Inflammatory macrophage (primary cell): Measurements from ENCODE around the gene KCTD11.

Source experiments
- DNase-seq, 2 donors: peaks; one replicate each; pipeline ENCODE4 v3.0.0-alpha.2; 2020 to 2022
- total RNA-seq, 18 experiments: gene quantifications; one replicate each; lab custom pipeline; 2026; ENCODE audit warnings: mixed read lengths in 6 of 18, inconsistent platforms in 2 of 18; lab: John Stamatoyannopoulos, UW

The KCTD11 gene
- total RNA-seq = 4.9 to 18.1 (median 10.2) reads per million in 18 experiments

DNA sequence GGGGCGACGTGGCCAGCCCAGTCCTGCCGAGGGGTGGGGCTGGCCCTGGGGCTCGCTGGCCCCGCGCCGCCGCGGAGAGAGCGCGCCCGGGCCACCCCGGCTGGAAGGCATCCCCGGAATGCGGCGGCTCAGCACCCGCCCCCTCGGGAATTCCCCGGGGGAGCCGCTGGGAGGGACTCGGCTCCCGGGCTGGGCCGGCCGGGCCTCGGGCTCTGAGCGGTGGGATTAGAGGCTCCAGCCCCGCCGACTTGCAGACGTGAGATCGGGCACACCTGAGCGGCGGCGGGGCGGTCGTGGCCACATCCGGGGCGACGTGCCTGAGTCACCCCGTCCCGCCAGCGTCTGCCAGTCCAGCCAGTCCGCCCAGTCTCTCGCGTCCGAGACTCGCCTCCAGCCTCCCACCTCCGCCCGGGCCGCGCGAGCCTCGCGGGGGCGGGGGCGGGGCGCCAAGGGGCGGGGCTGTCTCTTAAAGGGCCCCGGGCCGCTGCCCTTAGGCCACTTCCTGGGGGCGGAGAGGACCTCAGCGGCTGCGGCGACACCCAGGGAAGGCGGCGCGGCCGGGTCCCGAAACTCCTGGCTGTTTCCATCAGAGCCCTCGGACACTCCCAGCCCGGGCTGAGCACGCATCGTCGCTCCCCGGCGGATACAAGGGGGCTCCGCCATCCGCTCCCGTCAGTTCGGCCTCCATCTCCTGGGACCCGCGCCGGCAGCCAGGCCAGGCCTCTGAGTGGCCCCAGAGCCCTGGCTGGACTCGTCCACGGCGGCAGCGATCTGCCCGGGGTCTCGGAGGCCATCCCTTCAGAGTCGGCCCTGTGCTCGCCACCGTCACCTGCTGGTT, at the start of gene KCTD11:
Gene KCTD11, plus strand, starts transcription at position 498 of the 838 bp plus-strand sequence.
- DNase-seq = peak; percentile 88 to 91

DNA sequence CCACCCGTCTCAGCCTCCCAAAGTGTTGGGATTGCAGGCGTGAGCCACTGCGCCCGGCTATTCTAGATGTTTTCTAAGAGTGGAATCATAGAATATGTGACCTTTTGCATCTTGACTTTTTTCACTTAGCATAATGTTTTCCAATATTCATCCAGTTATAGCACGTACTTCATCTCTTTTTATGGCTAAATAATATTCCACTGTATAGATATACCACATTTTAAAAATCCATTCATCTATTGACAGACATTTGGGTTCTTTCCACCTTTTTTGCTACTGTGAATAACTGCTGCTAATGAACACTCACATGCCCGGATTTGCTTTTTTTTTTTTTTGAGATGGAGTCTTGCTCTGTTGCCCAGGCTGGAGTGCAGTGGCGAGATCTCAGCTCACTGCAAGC, 47.8 kb upstream of the KCTD11 start:
- no peak for DNase-seq

DNA sequence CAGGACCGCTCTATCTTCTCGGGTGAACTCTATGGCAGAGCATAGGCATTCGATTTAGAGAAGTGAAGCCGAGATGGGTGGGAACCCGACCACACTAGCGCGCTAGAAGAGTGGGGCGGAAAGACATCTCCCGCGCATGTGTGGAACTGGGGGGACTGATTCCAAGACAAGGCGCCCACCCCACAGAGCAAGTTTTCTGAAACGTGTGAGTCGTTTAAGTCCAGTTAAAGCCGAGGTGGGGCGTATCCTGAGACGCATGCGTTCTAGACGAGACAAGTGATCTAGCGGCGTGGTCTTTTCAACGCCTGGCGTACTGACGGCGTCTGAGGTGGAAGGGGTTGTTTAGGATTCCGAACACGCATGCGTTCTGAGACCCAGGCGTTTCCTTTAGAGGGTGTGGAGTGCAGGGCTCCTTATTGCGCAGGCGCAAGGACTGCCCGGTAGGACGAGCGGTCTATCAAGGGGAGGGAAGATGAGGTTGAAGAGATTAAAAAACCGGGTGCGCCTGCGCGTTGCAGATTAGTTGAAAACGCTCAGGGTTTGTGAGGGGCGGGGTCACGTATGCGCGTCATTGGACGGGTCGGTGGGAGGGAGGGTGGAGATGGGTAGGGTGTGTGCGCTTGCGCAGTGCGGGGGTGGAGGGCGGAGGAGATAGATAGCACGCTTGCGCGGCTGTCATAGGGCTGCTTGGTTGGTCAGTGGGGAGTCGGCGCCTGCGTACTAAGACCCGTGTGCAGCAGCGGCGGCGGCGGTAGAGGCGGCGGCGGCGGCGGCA, 44.9 kb upstream of the KCTD11 start, which contains the start of gene EIF5A:
Gene EIF5A, plus strand, starts transcription at position 718 of the 775 bp plus-strand sequence. CDS start 2,008 bp downstream, outside the sequence.
- DNase-seq = peak; percentile 100

DNA sequence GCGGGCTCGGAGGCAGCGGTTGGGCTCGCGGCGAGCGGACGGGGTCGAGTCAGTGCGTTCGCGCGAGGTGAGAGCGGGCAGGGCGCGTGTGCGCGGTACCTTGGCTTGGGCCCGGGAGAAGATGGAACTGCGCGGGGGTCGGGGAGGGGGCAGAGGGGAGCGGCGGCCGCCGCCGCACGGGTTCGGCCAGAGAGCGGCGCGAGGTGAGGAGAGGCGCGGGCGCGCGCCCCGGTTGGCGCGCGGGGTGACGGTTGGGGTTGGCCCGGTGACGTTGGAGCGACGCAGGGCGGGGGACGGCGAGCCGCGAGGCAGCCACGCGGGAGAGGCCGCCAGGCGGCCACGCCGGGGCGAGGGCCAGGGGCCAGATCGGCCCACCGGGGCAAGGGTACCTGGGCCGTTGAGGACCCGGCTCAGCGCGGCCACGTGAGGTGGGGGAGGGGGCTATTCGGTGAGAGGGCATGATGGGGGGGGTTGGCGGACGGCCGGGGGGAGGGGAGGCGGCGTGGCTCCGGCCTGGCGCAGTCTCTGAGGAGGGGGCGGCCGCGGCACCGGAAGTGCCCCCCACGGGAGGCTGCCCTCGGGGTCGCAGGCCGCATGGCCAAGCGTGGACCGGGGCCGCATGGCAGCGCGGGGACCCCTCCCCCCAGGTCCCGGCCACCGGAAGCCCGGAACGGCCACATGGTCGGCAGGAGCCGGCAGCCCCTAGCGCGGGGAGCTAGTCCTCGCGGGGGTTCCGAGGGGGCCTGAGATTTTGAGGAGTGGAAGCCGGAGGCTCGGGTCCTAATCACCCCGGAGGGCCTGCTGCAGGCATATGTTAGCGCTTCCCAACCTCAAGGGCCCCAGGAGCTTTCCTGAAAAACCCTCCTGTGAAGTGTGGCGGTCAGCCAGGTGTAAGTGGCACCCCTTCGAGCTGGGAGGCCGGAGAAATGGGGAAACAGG, 44.0 kb upstream of the KCTD11 start:
- peak; percentile 48 to 71 for DNase-seq

DNA sequence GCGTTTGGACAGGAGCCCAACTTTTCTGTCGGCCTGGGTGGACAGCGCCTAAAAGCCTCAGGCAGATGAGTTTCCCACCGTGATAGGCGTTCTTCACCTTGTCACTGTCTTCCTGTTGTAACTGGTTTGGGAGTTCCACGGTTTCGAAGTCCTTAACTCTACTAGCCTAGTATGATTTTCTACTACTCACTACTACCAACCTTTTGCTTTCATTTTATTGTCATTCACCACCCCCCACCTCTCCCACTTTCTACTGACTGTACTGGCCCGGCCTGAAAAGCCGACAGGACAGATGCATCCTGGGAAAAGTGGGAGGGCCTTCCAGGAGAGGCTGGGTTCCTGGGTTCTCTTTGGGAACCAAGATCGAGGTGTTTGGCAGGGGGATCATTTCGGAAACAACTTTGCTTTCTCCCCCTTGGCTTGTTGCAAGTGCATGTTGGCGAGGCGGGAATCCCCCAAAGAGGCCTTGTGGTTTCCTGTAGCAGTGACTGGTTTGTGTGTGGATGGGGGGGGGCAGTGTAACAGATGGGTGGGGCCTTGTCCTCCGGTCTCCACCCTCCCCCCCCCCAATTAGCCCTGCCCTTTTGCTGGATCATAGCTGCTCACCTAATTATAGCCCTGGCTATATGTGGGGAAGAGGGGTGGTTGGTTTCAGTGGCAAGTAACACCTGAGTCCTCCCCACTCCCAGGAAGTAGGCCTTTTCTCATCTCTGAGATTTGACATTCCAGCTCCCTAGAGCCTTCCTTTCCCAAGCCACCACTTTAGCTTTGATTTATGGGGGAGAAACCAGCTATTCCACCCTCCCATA, 43.1 kb upstream of the KCTD11 start:
- DNase-seq = peak; percentile 62 to 71

DNA sequence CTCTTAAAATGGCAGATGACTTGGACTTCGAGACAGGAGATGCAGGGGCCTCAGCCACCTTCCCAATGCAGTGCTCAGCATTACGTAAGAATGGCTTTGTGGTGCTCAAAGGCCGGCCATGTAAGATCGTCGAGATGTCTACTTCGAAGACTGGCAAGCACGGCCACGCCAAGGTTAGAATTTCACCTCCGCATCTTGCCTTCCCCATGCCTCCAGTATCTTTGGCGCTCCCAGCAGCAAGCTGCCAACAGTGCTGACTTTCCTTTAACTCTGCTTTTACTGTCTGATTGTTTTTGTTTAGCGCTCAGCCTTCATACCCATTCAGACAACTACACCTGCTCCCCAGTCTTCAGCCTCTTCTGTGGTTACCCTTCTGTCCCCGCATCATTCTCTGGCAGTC, 42.3 kb upstream of the KCTD11 start:
- DNase-seq = no peak

DNA sequence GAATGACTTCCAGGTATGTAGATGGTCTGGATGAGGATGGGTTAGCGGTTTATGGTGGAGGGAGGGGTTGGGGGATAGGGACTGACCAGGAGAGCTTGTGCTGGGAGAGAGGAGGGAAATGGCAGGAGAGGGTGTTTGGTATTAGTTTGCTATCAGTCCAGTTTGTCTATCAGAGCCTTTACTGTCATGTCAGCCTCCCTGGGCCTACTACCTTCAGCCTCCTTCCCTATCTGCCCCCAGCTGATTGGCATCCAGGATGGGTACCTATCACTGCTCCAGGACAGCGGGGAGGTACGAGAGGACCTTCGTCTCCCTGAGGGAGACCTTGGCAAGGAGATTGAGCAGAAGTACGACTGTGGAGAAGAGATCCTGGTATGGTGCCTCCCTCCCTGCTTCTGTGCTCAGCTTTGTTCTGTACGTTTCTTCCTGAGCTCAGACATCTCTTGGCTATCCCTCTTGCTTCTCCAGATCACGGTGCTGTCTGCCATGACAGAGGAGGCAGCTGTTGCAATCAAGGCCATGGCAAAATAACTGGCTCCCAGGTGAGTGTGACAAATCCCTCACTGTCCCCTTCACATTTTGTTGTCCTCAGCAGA, 40.8 kb upstream of the KCTD11 start:
- no peak for DNase-seq

DNA sequence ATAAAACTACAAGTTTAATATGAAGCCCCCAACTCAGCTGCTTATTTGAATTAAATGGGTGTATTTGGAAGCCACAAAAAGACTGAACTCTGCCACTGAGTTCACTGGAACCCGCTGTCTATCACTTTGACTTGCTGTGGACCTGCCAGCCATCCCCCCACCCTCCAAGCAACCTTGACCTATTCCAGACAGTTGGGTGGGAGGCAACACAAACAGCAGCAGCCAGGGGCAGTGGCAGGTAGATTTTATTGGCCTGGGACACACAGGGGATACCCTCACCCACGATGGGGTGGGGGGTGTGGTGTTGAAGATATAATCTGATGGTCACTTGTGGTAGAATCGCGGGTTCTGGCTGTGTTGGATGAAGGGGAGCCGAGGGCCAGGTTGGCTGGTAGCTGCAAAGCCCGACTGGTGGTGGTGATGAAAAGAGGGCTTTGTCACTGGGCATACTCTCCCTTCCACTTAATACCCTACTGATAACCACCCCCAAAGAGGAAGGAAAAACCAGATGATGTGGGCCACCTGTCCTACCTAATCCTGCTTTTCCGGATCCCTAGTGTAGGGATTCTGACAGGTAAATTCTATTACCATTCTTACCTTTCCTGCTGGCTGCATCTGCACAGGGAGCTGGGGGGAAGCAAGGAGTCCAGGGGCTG, 39.4 kb upstream of the KCTD11 start:
- no peak for DNase-seq

DNA sequence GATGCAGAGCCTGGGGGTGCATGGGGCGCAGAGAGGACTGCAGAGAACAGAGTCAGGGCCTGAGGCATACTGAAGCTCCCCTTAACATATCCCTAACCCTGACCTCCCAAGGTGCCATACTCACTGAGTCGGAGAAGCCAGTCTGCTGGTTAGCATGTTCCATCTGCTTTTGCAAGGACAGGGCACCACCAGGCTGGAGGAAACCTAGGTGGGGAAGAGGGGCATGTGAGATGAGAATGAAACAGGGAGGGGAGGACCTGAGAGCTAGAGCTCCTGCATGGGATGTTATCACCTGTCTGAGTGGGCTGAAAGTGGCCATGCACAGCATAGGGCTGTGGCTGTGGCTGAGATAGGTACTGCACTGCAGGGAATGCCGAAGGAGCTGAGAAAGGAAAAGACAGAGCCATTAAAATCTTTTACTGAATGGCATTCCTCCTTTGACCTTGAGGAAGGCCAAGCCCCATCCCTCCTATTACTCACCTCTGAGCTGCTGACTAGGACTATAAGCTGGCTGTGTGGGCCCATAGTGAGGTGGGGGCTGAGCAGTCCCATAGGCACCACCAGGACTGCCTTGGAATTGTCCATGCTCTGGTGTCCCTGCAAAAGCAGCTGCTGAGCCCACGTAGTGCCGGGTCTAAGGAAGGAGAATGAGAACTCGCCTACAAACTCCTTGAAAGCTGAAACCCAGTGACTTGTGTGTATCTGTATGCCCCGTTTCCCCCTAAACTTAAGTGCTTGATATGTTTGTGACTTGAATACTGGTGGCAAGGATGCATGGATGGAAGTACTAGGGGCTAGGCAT, 38.7 kb upstream of the KCTD11 start:
- no peak for DNase-seq

DNA sequence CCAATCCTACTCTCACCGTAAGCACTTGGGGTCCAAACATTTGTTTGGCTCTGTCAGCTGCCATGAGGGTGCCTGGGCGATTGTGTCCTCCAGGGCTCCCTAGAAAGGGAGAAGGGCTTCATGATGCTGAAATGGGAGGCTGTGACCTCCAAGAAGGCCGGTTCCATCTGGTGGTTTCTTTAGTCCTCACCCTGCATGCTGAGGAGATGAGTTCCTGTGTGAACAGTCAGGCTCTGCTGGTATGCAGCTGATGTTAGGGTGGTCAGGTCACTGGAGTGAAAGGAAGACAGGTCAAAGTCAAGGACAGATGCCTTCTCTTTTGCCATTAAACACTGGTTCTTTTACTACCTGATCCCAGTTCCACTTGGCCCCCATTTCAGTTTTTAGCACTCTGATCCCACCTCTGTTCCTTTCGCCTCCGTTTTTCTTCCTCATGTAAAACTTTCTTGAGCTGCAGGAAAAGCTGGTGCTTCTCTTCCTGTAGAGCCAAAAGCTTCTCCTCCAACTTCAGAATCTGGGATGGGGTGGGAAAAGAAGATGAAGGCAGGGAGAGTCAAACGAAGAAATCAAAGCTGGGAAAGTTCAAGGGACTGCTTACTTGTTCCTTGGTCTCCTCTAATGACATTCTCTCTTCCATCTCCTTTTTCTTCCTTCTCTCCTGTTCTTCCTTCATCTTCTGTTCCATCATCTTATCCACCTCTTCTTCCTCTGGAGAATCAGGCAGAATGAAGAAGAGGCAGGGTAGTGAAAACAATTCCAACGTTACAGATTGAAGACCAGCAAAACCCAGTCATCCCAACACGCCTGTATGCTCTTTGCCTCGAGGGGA, 37.9 kb upstream of the KCTD11 start:
- DNase-seq = no peak

DNA sequence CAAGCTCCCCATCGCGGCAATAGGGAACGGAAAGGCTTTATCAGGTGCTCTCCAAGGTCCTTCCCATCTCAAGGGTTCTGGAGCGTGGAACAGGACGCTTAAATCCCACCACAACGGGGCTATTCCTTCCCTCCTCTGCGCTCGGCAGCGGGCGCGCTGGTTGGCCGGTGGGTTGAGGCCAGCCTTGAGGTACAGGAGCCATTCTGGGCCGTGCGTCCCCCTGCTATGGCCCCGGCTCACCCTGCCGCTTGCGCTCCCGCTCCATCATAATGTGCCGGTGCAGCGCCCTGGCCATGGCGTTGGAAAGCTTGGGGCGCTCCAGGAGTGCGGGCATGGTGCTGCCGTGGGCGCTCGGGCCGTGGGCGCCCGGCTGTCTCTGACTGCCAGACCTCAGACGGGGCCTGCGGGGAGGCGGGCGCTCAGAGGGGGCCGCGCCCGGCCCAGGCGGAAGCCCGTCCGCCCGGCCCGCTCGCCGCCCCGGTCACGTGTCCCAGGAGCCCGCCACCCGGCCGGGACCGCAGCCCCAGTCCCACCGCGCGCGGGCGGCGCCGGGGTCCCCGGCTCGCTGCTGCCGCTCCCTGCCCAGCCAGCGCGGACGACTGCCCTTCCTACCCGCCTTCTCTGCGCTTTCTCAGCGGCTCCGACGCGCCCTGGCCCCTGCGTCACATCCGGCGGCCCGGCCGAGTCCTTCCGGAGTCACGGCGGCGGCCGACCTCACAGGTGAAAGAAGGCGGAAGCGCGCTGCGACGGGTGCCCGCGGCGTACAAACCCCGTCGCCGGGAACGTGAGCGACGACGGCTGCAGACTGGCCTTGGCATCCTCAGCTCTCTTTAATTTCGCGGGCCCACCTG, 37.0 kb upstream of the KCTD11 start, which contains the start of gene GPS2:
Gene GPS2, minus strand, starts transcription at position 642 of the 851 bp plus-strand sequence. Its CDS starts 308 bp downstream, at position 334.
- DNase-seq = peak; percentile 80 to 90

DNA sequence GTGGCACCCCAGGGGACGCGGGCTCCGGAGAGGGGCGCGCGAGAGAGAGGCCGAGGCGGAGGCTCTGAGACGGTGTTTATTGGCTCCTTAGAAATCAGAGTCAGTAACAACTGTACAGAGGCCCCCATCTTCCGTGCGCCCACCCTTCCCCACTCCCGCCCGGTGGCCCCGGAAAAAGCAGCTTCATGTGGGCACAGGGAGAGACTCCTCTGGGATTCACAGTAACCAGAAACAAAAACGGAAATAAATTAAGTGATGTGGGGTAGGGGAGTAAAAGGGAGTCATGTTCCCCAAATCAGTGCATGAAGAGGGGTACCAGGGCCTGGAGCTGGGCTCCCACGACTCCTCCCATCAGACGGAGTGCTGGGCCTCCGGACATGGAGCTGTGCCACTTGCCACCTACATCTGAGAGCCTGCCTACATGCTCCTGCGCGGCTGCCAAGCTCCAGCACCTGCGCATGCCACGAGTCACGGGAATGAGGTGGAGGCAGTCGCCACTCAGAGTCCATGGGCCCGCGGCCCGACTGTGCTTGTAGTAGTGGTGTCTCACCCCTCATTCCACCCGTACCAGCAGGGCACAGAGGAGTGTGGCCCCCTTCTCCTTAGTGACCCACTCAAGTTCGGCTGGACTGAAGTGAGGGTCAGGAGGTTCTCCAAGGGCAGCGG, 36.3 kb upstream of the KCTD11 start:
- DNase-seq = no peak

DNA sequence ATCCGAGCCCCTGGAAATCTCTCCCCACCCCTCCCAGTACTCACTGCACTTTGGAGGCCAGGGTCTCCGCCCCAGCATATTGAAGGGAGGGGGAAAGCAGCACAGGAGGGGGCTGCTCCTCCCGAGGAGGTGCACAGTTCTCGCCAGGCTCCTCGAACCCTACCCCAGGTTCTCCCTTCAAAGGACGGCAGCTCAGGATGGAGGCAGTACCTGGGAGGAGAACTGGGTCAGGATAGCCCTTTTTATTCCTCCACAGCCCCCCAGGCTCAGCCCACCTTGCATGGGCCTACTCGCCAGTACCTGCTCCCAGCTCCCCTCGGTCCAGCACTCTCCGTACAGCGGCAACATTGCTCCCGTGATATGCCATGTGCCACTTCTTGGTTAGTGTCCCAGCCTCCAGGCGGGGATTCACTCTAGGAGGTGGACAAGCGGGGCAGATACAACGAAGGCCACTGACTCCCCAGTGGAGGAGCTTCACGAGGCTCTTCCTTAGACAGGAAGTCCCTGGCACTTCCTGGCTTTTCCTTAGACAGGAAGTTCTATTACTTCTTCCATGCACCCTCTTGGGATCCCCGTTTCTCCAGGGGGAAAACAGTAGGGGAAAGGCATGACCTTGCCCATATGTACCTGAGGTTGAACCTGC, 34.7 kb upstream of the KCTD11 start:
- DNase-seq = no peak

DNA sequence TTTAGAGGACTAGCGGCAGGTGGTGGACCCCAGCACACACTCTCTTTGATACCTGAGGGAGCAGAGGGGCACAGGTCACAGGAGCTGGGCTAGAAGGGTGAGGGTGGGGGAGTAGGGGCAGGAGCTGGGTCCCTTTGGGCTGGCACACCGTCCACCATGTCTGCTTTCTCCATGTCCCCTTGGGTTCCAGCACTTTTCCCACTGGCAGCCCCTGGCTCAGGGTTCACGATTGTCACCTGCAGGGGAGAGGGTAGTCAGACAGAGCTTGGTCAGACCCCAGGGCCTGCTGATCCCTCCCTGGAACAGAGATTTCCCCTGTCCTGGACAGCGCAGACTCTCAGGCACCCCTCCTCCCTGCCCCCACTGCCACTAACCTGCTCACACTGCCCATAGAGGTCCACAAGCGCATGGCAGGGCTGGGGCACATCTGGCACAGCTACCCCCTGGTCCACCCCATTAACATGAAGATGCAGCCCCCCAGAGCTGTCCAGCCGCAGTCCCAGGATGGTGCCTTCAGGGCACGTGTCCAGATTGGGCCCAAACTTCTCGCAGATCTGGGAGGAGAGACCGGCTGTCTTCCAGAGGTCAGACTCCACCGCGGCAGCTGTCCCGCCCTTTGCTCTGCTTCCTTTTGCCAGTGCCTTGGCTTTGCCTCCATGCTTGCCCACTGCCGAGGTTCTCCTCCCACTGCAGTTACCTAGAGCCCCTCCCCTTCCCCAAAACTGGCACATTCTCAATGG, 33.7 kb upstream of the KCTD11 start:
- no peak for DNase-seq

DNA sequence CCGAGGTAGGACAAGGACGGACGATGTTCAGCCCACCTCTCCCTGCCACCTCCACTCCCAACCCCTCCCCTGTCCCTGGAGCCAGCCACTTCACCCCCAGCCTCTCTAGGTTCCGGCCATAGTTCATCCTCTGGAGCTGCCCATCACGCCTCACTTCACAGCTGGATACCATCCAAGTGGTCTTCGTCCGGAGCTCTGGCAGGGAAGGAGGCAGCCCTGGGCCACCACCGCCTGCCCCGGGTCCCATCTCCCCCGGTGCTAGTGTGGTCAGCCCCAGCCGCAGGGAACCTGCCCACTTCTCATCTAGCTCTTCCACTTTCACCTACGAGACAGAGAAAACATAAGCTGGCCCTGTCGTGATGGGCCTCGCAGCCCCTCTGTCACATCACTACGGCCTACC, 30.5 kb upstream of the KCTD11 start:
- DNase-seq = no peak
